PC-9 (cell line): ENCODE measurements around the gene HEMK1. TPM values are rescaled to one million over a fixed set of nuclear protein-coding genes. Genes with fewer than 3 reads are reported as not detected.

ENCODE experiments used
- BruUV-seq: library from RNA; stranded (reverse); fragments of 400-500 nt; replicated peaks from 2 replicates; lab custom pipeline; 2021; lab: Mats Ljungman, UMichigan
- CTCF ChIA-PET: fragments of 300-600 bp; sonication (Branson Sonifier 250); formaldehyde crosslinking; loops from one replicate; lab custom pipeline; 2022; ENCODE audit warnings: antibody characterized with exemption; lab: Charles Lee
- POLR2A ChIA-PET: fragments of 300-600 bp; sonication (Branson Sonifier 250); formaldehyde crosslinking; loops from one replicate; lab custom pipeline; 2022; ENCODE audit warnings: antibody characterized with exemption; ENCODE audit not compliant: unreplicated experiment; lab: Charles Lee
- DNase-seq, 2 experiments: peaks; one replicate each; pipeline versions ENCODE4 v3.0.0 to v3.0.0-alpha.2; 2015 to 2022; ENCODE audit warnings: mixed read lengths in 1 of 2
- H2AFZ ChIP-seq: fragments of 200-600 bp; sonication (generic); 2 replicates; pipeline ENCODE4 v1.8.1; 2017; ENCODE audit warnings: antibody characterized with exemption
- H3F3A ChIP-seq: fragments of 200-600 bp; sonication (generic); 2 replicates; pipeline ENCODE4 v1.8.1; 2017; ENCODE audit warnings: antibody characterized with exemption, mild to moderate bottlenecking, low read depth; ENCODE audit not compliant: insufficient read depth
- H3K27ac ChIP-seq: fragments of 200-600 bp; sonication (generic); 2 replicates; pipeline ENCODE4 v1.6.1; 2016; ENCODE audit warnings: mixed run types
- H3K27me3 ChIP-seq: fragments of 200-600 bp; sonication (generic); 2 replicates; pipeline ENCODE4 v1.6.1; 2016; ENCODE audit warnings: low read depth, mixed run types; ENCODE audit not compliant: insufficient read depth
- H3K36me3 ChIP-seq: fragments of 200-600 bp; sonication (generic); 2 replicates; pipeline ENCODE4 v1.6.1; 2016; ENCODE audit warnings: low read depth, mixed run types
- H3K4me1 ChIP-seq: fragments of 200-600 bp; sonication (generic); replicated peaks from 2 replicates; pipeline ENCODE4 v1.6.1; 2016; ENCODE audit warnings: mixed run types; ENCODE audit not compliant: insufficient read depth
- H3K4me2 ChIP-seq: fragments of 200-600 bp; sonication (generic); 2 replicates; pipeline ENCODE4 v1.6.1; 2017; ENCODE audit warnings: mixed run types
- H3K4me3 ChIP-seq: fragments of 200-600 bp; sonication (generic); 2 replicates; pipeline ENCODE4 v1.6.1; 2016; ENCODE audit warnings: mixed run types
- H3K79me2 ChIP-seq: fragments of 200-600 bp; sonication (generic); 2 replicates; pipeline ENCODE4 v1.6.1; 2017; ENCODE audit warnings: low read depth, mixed run types
- H3K9me2 ChIP-seq: fragments of 200-600 bp; sonication (generic); 2 replicates; pipeline ENCODE4 v1.8.1; 2017; ENCODE audit warnings: mild to moderate bottlenecking; ENCODE audit not compliant: insufficient read depth
- H3K9me3 ChIP-seq: fragments of 200-600 bp; sonication (generic); 2 replicates; pipeline ENCODE4 v1.8.1; 2016; ENCODE audit warnings: low read depth; ENCODE audit not compliant: insufficient read depth
- H4K20me1 ChIP-seq: fragments of 200-600 bp; sonication (generic); 2 replicates; pipeline ENCODE4 v1.8.1; 2017; ENCODE audit not compliant: insufficient read depth
- CTCF ChIP-seq: fragments of 200-600 bp; sonication (generic); conservative IDR thresholded peaks from 2 replicates; pipeline ENCODE4 v1.6.1; 2017; ENCODE audit warnings: mixed run types, antibody characterized with exemption, mild to moderate bottlenecking, moderate library complexity
- EZH2 ChIP-seq: fragments of 200-600 bp; sonication (generic); IDR thresholded peaks from 2 replicates; pipeline ENCODE4 v1.8.0; 2017; ENCODE audit warnings: antibody characterized with exemption, low read depth
- intact Hi-C: fragments of 100-400 bp; cut with micrococcal nuclease; formaldehyde crosslinking; loops from one replicate; pipeline ENCODE4 v1.10.0; 2022; ENCODE audit not compliant: unreplicated experiment
- total RNA-seq: library from RNA; stranded (reverse); gene quantifications from 2 replicates; pipeline ENCODE4 v1.2.3, GENCODE V29; 2021

Gene HEMK1
- total RNA-seq, 1 experiment from 2014 or later, result 20.6 TPM

DNA sequence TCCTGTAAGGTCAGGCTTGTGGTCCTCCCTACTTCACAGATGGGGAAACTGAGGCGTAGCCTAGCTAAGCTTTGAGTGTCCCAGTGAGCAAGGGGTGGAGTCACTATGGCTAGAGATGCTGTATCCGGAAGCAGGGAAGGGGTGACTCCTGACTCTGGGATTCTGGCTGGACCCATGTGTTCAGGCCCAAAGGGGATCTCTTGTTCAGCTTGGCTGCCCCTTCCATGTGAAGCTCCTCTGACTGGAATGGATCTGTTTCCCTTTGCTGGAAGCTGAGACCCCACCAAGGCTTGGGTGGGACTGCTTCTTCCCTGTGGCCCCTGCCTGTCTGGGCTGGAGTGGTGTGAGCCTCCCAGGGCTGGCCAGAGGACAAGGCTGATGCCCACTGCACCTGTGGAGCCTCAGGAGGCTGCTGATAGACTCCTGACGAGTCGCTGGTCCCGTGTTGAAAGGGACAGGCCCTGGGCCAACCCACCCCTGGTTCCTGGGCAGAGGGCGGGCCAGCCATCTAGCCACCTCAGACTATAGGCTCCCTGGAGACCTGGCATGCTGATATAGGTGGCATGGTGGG lies 48.7 kb downstream of the HEMK1 start:
- intact Hi-C loops, result loop anchor here (2.0 to 5.0 kb wide), 5 partner anchors 189 to 1065 kb away; no protein-coding TSS in a partner anchor
- Histone ChIP-seq H3K4me3 (peak overlapping the region; percentile 60), H3K27me3 (no peaks in the 10 kb centered on the region), H4K20me1 (no peaks in the 10 kb centered on the region), H3K36me3 (peaks cover 6% of the 10 kb centered on the region; the same call in 1 of the 2 replicates), H3K9me2 (no peaks in the 10 kb centered on the region), H3K9me3 (no peaks in the 10 kb centered on the region), H3F3A (peaks cover 10% of the 10 kb centered on the region; the same call in 1 of the 2 replicates), H3K4me2 (peak overlapping the region; percentile 89), H3K27ac (peak overlapping the region; percentile 78; the same call in 1 of the 2 replicates), H3K79me2 (peaks cover 46% of the 10 kb centered on the region), H2AFZ (peak overlapping the region; percentile 89), H3K4me1 (peaks cover 36% of the 10 kb centered on the region)
- no peak for DNase-seq
- TF ChIP-seq CTCF, result no peak
- BruUV-seq, result TSS peak; percentile 23
- ChIA-PET POLR2A (interaction anchor here (0.6 to 1.3 kb wide), 2 partner anchors 406 to 809 kb away, joined by 4 to 11 read pairs; no protein-coding TSS in a partner anchor), CTCF (interaction anchor here (0.5 to 1.2 kb wide), 5 partner anchors 10 to 812 kb away, joined by 3 to 5 read pairs (median 3); no protein-coding TSS in a partner anchor)

DNA sequence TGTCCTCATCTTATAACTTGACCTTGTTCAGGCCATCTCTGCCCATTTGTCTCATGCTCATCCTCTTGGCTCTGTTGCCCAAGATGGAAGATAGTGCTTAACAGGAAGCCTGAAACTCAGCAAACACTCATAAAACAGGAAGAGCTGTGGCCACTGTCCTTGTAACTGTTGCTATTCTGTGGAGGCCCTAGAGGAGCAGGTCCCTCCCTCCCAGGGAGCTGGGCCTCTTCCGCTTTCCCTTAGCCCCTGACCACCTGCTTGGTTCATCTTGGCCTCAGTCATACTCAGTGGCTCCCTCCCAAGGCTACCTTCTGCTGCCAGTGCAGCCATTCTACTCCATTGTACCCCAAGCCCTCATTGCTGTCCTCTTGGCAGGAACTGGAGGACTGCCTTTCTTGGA lies 51.1 kb downstream of the HEMK1 start:
- ChIA-PET CTCF (no interaction called here), POLR2A (no interaction called here)
- intact Hi-C loops, result no loop called here
- no peaks in the 10 kb centered on the region for H3K27me3 ChIP-seq
- TF ChIP-seq CTCF (no peak), EZH2 (no peak)
- H3K36me3 ChIP-seq, result peaks cover 6% of the 10 kb centered on the region; the same call in 1 of the 2 replicates
- H3K9me3 ChIP-seq, result no peaks in the 10 kb centered on the region
- H3F3A ChIP-seq, result peaks cover 17% of the 10 kb centered on the region
- H3K4me1 ChIP-seq, result peaks cover 56% of the 10 kb centered on the region
- H3K4me3 ChIP-seq, result no peak overlapping the region
- no peak for DNase-seq
- no TSS peak for BruUV-seq
- peak overlapping the region; percentile 89 for H3K4me2 ChIP-seq
- H3K79me2 ChIP-seq, result peaks cover 64% of the 10 kb centered on the region
- H2AFZ ChIP-seq, result no peak overlapping the region
- H4K20me1 ChIP-seq, result no peaks in the 10 kb centered on the region
- peak overlapping the region; percentile 19; the same call in 1 of the 2 replicates for H3K27ac ChIP-seq
- H3K9me2 ChIP-seq, result no peaks in the 10 kb centered on the region

DNA sequence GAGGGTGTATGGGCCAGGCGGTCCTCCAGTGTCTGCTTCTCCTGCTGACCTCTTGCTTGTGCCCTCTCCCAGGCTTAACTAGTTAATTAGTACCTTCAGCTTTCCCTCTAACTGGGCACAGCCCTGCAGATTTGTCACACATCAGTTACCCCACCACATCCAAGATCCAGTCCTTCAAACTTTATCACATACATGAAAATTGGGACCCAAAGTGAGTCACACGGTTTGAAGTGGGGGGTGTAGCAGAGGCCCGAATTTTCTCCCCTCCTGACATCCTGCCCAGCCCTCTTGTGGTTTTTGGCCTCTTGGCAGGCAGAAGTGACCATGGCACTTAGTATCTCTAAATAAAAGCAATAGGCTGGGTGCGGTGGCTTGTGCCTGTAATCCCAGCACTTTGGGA lies 51.5 kb downstream of the HEMK1 start:
- Histone ChIP-seq H3K4me1 (peaks cover 60% of the 10 kb centered on the region), H3K27me3 (no peaks in the 10 kb centered on the region), H4K20me1 (no peaks in the 10 kb centered on the region), H3K9me2 (no peaks in the 10 kb centered on the region), H3K79me2 (peaks cover 68% of the 10 kb centered on the region), H3K4me3 (no peak overlapping the region), H3K4me2 (peak overlapping the region; percentile 89), H3K27ac (peak overlapping the region; percentile 19), H3F3A (peaks cover 20% of the 10 kb centered on the region), H3K9me3 (no peaks in the 10 kb centered on the region), H2AFZ (no peak overlapping the region), H3K36me3 (peaks cover 6% of the 10 kb centered on the region; the same call in 1 of the 2 replicates)
- DNase-seq, result peak in 1 of 2 experiments; percentile 56
- intact Hi-C loops, result no loop called here
- CTCF ChIA-PET, result interaction anchor here (0.8 kb wide), 1 partner anchor 20 kb away, joined by 10 read pairs; no protein-coding TSS in a partner anchor
- TF ChIP-seq EZH2 (no peak), CTCF (no peak; the same call in 1 of the 2 replicates)
- POLR2A ChIA-PET, result no interaction called here
- no TSS peak for BruUV-seq
